Osteoblast (primary cell): Measurements from ENCODE around the gene SLC2A8. TPM values are rescaled to one million over a fixed set of nuclear protein-coding genes. Genes with fewer than 3 reads are reported as not detected.

ENCODE experiments used
- DNase-seq: peaks from one replicate; pipeline ENCODE4 v3.0.0; 2011; ENCODE audit warnings: low spot score, mixed read lengths; ENCODE audit not compliant: insufficient read length; ENCODE audit errors: missing footprints
- H2AFZ ChIP-seq: 2 replicates; pipeline ENCODE4 v1.6.0; 2011; ENCODE audit warnings: mild to moderate bottlenecking, low read length
- H3K27ac ChIP-seq: 2 replicates; pipeline ENCODE4 v1.5.1; 2011; ENCODE audit warnings: mild to moderate bottlenecking, low read depth, low read length, moderate library complexity
- H3K27me3 ChIP-seq: 2 replicates; pipeline ENCODE4 v1.6.0; 2012; ENCODE audit warnings: mild to moderate bottlenecking, control low read depth, inconsistent platforms, low read length, moderate library complexity; ENCODE audit not compliant: insufficient read depth
- H3K36me3 ChIP-seq: 2 replicates; pipeline ENCODE4 v1.5.1; 2011; ENCODE audit warnings: mild to moderate bottlenecking, low read length, control low read depth, moderate library complexity; ENCODE audit not compliant: insufficient read depth
- H3K4me1 ChIP-seq: 2 replicates; pipeline ENCODE4 v1.5.1; 2011; ENCODE audit warnings: mild to moderate bottlenecking, low read length, control low read depth, moderate library complexity; ENCODE audit not compliant: insufficient read depth
- H3K4me2 ChIP-seq: 2 replicates; pipeline ENCODE4 v1.6.0; 2011; ENCODE audit warnings: mild to moderate bottlenecking, low read length; ENCODE audit not compliant: insufficient read depth
- H3K4me3 ChIP-seq: fragments of 200-600 bp; sonication (generic); 3 replicates; pipeline ENCODE4 v1.5.1; 2012; ENCODE audit warnings: mild to moderate bottlenecking, low read length, inconsistent platforms; ENCODE audit not compliant: insufficient read depth
- H3K79me2 ChIP-seq: 2 replicates; pipeline ENCODE4 v1.6.0; 2012; ENCODE audit warnings: mild to moderate bottlenecking, low read length, control low read depth, inconsistent platforms; ENCODE audit not compliant: insufficient read depth
- H3K9me3 ChIP-seq: 2 replicates; pipeline ENCODE4 v1.5.1; 2011; ENCODE audit warnings: low read depth, low read length, control low read depth
- H4K20me1 ChIP-seq: 2 replicates; pipeline ENCODE4 v1.6.0; 2012; ENCODE audit warnings: mild to moderate bottlenecking, low read length, control low read depth; ENCODE audit not compliant: insufficient read depth
- CTCF ChIP-seq: IDR thresholded peaks from 2 replicates; pipeline ENCODE4 v1.5.1; 2011; ENCODE audit warnings: mild to moderate bottlenecking, low read depth, low read length, moderate library complexity; ENCODE audit errors: extremely low read depth
- total RNA-seq: library from RNA; depleted of rRNA; stranded (reverse); fragments of >200 nt; gene quantifications from 2 replicates; pipeline ENCODE4 v1.2.3, GENCODE V29; 2012

SLC2A8 gene
- total RNA-seq, 1 donor = 5.4 TPM

GRCh38 chr9:127390248-127390545, 6.8 kb upstream of the SLC2A8 start:
- Histone ChIP-seq H3K4me3 (no peak overlapping the region), H3K4me1 (peaks cover 11% of the 10 kb centered on the region), H2AFZ (no peak overlapping the region), H3K4me2 (no peak overlapping the region), H3K9me3 (no peaks in the 10 kb centered on the region), H3K27me3 (peaks cover 35% of the 10 kb centered on the region), H4K20me1 (no peaks in the 10 kb centered on the region), H3K27ac (no peak overlapping the region), H3K79me2 (no peaks in the 10 kb centered on the region), H3K36me3 (no peaks in the 10 kb centered on the region)
- TF ChIP-seq CTCF = no peak
- DNase-seq = no peak

GRCh38 chr9:127390563-127390962, 6.4 kb upstream of the SLC2A8 start:
- H3K4me2 ChIP-seq = no peak overlapping the region
- H3K27me3 ChIP-seq = peaks cover 31% of the 10 kb centered on the region

GRCh38 chr9:127392166-127392565, 4.8 kb upstream of the SLC2A8 start:
- no peaks in the 10 kb centered on the region for H3K79me2 ChIP-seq
- peaks cover 15% of the 10 kb centered on the region for H3K27me3 ChIP-seq
- H3K9me3 ChIP-seq = no peaks in the 10 kb centered on the region
- no peaks in the 10 kb centered on the region for H3K36me3 ChIP-seq
- H2AFZ ChIP-seq = no peak overlapping the region
- TF ChIP-seq CTCF = no peak
- no peak for DNase-seq
- H3K4me2 ChIP-seq = no peak overlapping the region
- no peaks in the 10 kb centered on the region for H4K20me1 ChIP-seq
- peaks cover 18% of the 10 kb centered on the region for H3K4me1 ChIP-seq
- no peak overlapping the region for H3K4me3 ChIP-seq
- H3K27ac ChIP-seq = no peak overlapping the region

More at GRCh38 chr9:127390563-127390962, 6.4 kb upstream of the SLC2A8 start:
- Histone ChIP-seq H3K4me1 (peaks cover 11% of the 10 kb centered on the region), H3K79me2 (no peaks in the 10 kb centered on the region), H2AFZ (no peak overlapping the region), H3K27ac (no peak overlapping the region), H3K36me3 (no peaks in the 10 kb centered on the region), H3K9me3 (no peaks in the 10 kb centered on the region), H3K4me3 (no peak overlapping the region), H4K20me1 (no peaks in the 10 kb centered on the region)
- DNase-seq = no peak
- TF ChIP-seq CTCF = no peak

- H3K27me3 ChIP-seq = peaks cover 14% of the 10 kb centered on the region
- H3K27ac ChIP-seq = no peak overlapping the region
- no peak for DNase-seq
- no peak overlapping the region for H3K4me3 ChIP-seq
- no peak for TF ChIP-seq CTCF
- no peak overlapping the region for H3K4me2 ChIP-seq
- H2AFZ ChIP-seq = no peak overlapping the region
- H3K9me3 ChIP-seq = no peaks in the 10 kb centered on the region
- no peaks in the 10 kb centered on the region for H3K36me3 ChIP-seq
- no peaks in the 10 kb centered on the region for H4K20me1 ChIP-seq
- peaks cover 2% of the 10 kb centered on the region for H3K79me2 ChIP-seq
- H3K4me1 ChIP-seq = peaks cover 18% of the 10 kb centered on the region
Measured at GRCh38 chr9:127392976-127393375, 4.0 kb upstream of the SLC2A8 start.
